ENCODE measurements around the gene TMEM233. TPM values are rescaled to one million over a fixed set of nuclear protein-coding genes. Genes with fewer than 3 reads are reported as not detected.
"Not testable (repeated sequence)": the region's sequence is repeated elsewhere in the genome, so short reads cannot be mapped to it uniquely, and the experiment has no call there.

The TMEM233 gene
- total RNA-seq, 1 donor from 2014 or later = not detected

- peak; percentile 36 for ATAC-seq
Observed at GRCh38 chr12:119613319-119613936, 19.9 kb downstream of the TMEM233 start.

GRCh38 chr12:119614705-119615104 is 21.1 kb downstream of the TMEM233 start:
- no peak for ATAC-seq

DNA sequence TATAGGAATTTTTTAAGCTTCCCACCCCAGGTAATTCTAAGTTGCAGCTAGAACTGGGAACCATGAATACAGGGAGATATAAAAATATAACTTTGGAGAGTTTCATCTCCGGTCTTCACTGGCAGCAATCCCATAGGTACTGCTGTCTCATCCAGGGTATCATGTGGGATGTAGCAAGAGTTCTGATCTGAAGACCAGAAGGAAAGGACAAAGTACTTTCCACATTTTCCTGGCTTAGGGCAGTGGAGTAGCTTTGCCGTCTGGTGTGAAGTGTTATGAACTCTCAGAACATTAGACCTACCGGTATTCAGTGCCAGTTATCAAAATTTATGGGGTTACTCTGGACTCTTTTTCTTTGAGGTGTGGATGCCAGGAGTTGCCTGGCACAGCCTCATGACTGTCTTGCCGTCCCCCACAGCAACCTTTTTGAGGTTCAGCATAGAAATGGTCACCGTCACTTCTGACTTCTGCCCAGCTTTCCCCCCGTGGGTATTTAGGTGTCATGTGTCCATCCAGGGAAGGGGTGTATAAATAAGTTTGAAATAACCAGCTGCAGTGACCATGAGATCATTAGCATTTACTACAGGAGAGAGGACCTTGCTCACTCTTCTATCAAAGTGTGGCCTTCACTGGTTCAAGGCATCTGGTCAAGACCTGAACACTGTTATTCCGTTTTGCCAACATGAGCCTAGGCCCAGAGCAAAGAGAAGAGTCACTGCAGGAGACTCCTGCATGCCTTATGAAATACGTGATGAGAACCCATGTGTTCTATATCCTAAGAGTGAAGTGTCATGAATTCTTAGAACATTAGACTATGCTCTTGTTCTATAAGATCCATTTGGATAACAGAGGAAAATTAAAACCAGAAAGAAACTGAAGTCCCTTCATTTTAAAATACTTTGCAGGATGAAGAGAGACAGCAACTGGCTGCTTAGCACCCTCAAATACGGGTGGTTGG is 22.2 kb downstream of the TMEM233 start:
- ATAC-seq = no peak

DNA sequence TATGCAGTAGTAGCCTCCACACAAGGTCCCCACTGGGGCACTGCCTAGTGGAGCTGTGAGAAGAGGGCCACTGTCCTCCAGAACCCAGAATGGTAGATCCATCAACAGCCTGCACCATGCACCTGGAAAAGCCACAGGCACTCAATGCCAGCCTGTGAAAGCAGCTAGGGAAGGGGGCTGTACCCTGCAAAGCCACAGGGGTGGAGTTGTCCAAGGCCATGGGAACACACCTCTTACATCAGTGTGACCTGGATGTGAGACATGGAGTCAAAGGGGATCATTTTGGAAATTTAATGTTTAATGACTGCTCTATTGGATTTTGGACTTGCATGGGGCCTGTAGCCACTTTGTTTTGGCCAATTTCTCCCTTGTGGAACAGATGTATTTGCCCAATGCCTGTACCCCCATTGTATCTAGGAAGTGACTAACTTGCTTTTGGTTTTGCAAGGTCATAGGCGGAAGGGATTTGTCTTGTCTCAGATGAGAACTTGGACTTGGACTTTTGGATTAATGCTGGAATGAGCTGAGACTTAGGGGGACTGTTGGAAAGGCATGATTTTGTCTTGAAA is 24.8 kb downstream of the TMEM233 start:
- not testable (repeated sequence) for ATAC-seq

DNA sequence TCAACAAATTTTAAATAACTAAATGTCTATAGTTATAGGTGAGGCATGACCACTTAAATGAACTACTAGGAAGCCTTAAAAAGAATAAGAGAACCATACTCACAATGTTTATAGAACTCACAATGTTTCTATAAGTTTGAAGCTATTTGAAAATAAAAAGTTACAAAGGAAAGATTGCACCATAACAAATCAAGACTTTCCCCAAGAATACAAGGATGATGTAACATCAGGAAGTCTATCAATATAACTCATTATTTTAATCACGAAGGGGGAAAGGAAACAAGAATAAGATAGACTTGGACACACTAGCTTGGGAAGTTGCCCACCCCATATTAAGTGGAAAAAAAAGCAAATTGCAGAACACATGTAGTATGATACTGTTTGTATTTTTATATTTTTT is 26.9 kb downstream of the TMEM233 start:
- no peak for ATAC-seq

GRCh38 chr12:119621878-119622277 is 28.3 kb downstream of the TMEM233 start:
- no peak for ATAC-seq

- no peak for ATAC-seq
Observed at GRCh38 chr12:119624966-119625365, 31.4 kb downstream of the TMEM233 start.

GRCh38 chr12:119627019-119627643 is 33.6 kb downstream of the TMEM233 start:
- no peak for ATAC-seq

- no peak for ATAC-seq
Observed at GRCh38 chr12:119627686-119628085, 34.1 kb downstream of the TMEM233 start.

DNA sequence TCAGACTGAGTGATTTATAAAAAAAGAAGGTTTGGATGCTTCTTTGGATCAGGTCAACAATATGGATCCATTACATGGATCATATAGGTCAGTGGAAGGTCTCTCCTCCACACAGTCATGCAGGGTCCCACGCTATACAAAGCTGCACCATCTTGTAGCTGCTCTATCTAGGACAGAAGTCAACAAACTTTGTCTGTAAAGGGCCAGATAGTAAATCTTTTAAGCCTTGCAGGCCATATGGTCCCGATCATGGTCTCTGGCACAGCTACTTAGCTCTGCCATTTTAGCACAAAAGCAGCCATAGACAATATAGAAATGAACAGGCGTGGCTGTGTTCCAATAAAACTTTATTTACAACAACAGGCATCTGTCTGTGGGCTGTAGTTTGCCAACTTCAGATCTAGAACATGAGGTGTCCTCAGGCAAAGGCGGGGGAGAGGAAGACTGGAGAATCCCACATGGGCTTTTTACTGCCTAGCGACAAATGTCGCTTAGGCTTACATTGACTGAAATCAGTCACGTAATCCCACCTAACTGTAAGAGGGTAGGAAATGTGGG is 36.7 kb downstream of the TMEM233 start:
- no peak for ATAC-seq

- no peak for ATAC-seq
Observed at GRCh38 chr12:119630962-119631550, 37.5 kb downstream of the TMEM233 start.

DNA sequence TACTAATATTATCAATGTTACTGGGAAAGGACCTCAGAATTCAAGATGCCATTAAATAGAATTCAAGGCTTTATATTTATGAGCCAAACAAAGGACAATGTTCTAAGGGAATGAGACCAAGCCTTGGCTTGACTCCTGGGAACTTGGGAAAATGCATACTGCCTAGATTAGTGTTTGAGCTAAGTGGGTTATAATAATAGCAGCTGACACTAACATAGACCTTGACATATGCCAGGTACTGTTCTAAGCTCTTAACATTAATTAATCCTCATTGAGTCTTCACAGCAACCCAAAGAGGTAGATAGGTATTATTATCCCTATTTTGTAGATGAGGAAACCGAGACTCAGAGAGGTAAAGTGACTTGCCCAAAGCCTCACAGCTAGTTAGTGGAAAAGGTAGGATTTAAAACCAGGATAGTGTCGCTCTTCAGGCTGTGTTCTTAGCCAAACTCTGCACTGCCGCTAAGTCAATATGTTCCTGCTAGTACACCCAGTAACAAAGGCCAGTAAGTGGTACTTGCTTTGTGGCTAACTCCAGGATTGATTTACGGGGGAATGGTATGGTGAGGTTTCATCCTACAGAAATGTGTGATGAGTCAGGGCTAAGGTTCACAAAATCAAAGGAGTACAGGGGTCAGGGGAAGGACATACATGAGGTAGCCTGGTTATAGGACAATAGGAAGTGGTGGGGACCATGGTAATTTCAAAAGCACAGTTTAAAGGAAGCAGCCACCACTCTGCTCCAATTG is 38.5 kb downstream of the TMEM233 start:
- ATAC-seq = no peak

DNA sequence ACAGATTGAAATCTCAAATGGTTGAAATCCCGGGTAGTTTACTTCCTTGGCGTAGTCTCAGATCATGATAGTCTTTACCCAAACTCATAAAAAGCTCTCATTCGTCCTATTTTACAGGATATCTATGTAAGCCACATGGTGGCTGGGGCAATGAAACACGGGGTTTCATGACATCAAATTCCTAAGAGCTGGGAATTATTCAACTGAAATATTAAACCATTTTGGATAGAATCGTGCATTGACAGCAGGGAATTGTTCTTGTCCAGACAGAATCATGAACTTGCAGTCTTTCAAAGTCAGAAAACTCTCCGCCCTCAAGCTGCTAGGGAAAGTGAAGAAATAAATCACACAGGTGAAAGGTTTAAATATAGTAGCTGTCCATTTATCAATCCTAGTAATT is 41.2 kb downstream of the TMEM233 start:
- ATAC-seq = no peak

DNA sequence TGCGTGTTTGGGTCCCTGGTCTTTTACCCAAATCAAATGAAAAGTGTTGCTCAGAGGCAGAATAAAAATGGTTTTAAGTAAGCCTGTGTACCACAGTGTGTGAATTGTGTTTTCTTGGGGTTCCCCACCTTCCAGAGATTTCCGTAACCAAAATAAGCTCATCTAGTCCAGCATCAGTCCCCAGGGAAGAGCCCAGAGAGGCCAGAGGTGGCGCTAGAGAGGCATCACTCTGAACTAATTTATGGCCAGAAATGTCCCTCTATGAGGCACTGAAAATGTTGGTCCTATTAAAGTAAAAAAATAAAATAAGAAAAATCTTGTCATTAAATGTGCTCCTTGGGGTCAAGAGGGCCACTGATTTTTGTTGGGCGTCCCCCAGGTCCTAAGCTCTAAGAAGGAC is 49.4 kb downstream of the TMEM233 start:
- no peak for ATAC-seq

- ATAC-seq = no peak
Observed at GRCh38 chr12:119644930-119645329, 51.4 kb downstream of the TMEM233 start.

DNA sequence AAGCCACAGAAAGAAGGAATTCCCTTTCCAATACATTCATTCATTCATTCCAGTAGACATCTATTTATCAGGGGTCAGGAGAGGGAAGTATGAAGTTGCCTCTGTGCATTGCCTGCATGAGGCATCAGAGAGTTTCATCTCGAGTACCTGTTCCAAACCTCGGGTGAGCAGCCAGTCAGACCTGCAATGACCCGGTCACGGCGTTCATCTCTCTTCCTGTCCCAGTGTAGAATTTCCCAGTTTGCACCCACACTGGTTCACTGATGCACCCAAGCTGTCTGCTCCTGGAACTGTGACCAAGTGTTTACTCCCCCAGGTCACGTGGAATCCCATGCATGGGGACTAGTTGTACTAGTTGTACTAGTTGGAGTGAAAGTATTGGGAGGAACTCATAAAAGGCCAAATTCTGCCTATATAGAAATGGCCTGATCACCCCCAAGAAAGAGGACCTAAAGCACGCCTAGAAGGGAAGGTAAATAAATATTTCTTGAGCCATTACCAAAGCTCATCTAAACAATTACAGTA is 52.0 kb downstream of the TMEM233 start:
- no peak for ATAC-seq

- no peak for ATAC-seq
Observed at GRCh38 chr12:119649202-119649808, 55.7 kb downstream of the TMEM233 start.

DNA sequence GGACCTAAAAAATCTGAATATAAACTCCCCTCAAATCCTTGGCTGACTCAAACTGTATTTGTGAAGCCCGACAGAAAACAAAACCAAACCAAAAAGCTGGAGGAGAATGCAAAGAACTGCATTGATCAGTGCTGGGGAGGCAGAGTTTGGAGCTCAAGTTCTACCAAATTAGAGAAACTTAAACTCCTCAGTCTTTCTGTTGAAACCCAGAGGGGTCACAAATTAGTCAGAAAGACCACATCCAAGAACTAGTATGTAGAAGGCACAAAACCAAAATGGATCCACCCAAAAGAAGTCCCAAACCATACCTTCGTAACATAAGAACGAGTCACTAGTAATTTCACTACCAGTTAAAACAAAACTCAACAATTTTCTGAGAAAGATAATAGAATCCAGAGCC is 59.1 kb downstream of the TMEM233 start:
- no peak for ATAC-seq

DNA sequence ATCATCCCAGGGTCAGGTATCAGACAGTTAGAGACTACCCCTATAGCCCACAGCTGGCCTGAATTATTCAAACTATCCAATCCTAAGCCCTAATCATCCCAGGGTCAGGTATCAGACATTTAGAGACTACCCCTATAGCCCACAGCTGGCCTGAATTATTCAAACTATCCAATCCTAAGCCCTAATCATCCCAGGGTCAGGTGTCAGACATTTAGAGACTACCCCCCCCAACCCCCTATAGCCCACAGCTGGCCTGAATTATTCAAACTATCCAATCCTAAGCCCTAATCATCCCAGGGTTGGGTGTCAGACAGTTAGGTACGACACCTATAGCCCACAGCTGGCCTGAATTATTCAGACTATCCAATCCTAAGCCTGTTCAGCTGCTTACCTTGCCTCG is 63.4 kb downstream of the TMEM233 start:
- not testable (repeated sequence) for ATAC-seq

GRCh38 chr12:119658166-119658565 is 64.6 kb downstream of the TMEM233 start:
- not testable (repeated sequence) for ATAC-seq
